PC-9 (cell line): ENCODE measurements around the gene HEMK1. TPM values are rescaled to one million over a fixed set of nuclear protein-coding genes. Genes with fewer than 3 reads are reported as not detected.

Experiments used
- BruUV-seq: library from RNA; stranded (reverse); fragments of 400-500 nt; replicated peaks from 2 replicates; lab custom pipeline; 2021; lab: Mats Ljungman, UMichigan
- CTCF ChIA-PET: fragments of 300-600 bp; sonication (Branson Sonifier 250); formaldehyde crosslinking; loops from one replicate; lab custom pipeline; 2022; ENCODE audit warnings: antibody characterized with exemption; lab: Charles Lee
- POLR2A ChIA-PET: fragments of 300-600 bp; sonication (Branson Sonifier 250); formaldehyde crosslinking; loops from one replicate; lab custom pipeline; 2022; ENCODE audit warnings: antibody characterized with exemption; ENCODE audit not compliant: unreplicated experiment; lab: Charles Lee
- DNase-seq, 2 experiments: peaks; one replicate each; pipeline versions ENCODE4 v3.0.0 to v3.0.0-alpha.2; 2015 to 2022; ENCODE audit warnings: mixed read lengths in 1 of 2
- H2AFZ ChIP-seq: fragments of 200-600 bp; sonication (generic); 2 replicates; pipeline ENCODE4 v1.8.1; 2017; ENCODE audit warnings: antibody characterized with exemption
- H3F3A ChIP-seq: fragments of 200-600 bp; sonication (generic); 2 replicates; pipeline ENCODE4 v1.8.1; 2017; ENCODE audit warnings: antibody characterized with exemption, mild to moderate bottlenecking, low read depth; ENCODE audit not compliant: insufficient read depth
- H3K27ac ChIP-seq: fragments of 200-600 bp; sonication (generic); 2 replicates; pipeline ENCODE4 v1.6.1; 2016; ENCODE audit warnings: mixed run types
- H3K27me3 ChIP-seq: fragments of 200-600 bp; sonication (generic); 2 replicates; pipeline ENCODE4 v1.6.1; 2016; ENCODE audit warnings: low read depth, mixed run types; ENCODE audit not compliant: insufficient read depth
- H3K36me3 ChIP-seq: fragments of 200-600 bp; sonication (generic); 2 replicates; pipeline ENCODE4 v1.6.1; 2016; ENCODE audit warnings: low read depth, mixed run types
- H3K4me1 ChIP-seq: fragments of 200-600 bp; sonication (generic); replicated peaks from 2 replicates; pipeline ENCODE4 v1.6.1; 2016; ENCODE audit warnings: mixed run types; ENCODE audit not compliant: insufficient read depth
- H3K4me2 ChIP-seq: fragments of 200-600 bp; sonication (generic); 2 replicates; pipeline ENCODE4 v1.6.1; 2017; ENCODE audit warnings: mixed run types
- H3K4me3 ChIP-seq: fragments of 200-600 bp; sonication (generic); 2 replicates; pipeline ENCODE4 v1.6.1; 2016; ENCODE audit warnings: mixed run types
- H3K79me2 ChIP-seq: fragments of 200-600 bp; sonication (generic); 2 replicates; pipeline ENCODE4 v1.6.1; 2017; ENCODE audit warnings: low read depth, mixed run types
- H3K9me2 ChIP-seq: fragments of 200-600 bp; sonication (generic); 2 replicates; pipeline ENCODE4 v1.8.1; 2017; ENCODE audit warnings: mild to moderate bottlenecking; ENCODE audit not compliant: insufficient read depth
- H3K9me3 ChIP-seq: fragments of 200-600 bp; sonication (generic); 2 replicates; pipeline ENCODE4 v1.8.1; 2016; ENCODE audit warnings: low read depth; ENCODE audit not compliant: insufficient read depth
- H4K20me1 ChIP-seq: fragments of 200-600 bp; sonication (generic); 2 replicates; pipeline ENCODE4 v1.8.1; 2017; ENCODE audit not compliant: insufficient read depth
- EZH2 ChIP-seq: fragments of 200-600 bp; sonication (generic); IDR thresholded peaks from 2 replicates; pipeline ENCODE4 v1.8.0; 2017; ENCODE audit warnings: antibody characterized with exemption, low read depth
- intact Hi-C: fragments of 100-400 bp; cut with micrococcal nuclease; formaldehyde crosslinking; loops from one replicate; pipeline ENCODE4 v1.10.0; 2022; ENCODE audit not compliant: unreplicated experiment
- total RNA-seq: library from RNA; stranded (reverse); gene quantifications from 2 replicates; pipeline ENCODE4 v1.2.3, GENCODE V29; 2021
- TF ChIP-seq, protein P1 (sequence below): fragments of 200-600 bp; sonication (generic); conservative IDR thresholded peaks from 2 replicates; pipeline ENCODE4 v1.6.1; 2017; ENCODE audit warnings: mixed run types, antibody characterized with exemption, mild to moderate bottlenecking, moderate library complexity

The HEMK1 gene
- total RNA-seq, 1 experiment from 2014 or later: 20.6 TPM

- CTCF ChIA-PET: interaction anchor here (0.6 kb wide), 1 partner anchor 813 kb away, joined by 12 read pairs; the partner anchor contains the start of gene MANF
- Histone ChIP-seq H3K4me2 (no peak overlapping the region), H2AFZ (no peak overlapping the region), H4K20me1 (no peaks in the 10 kb centered on the region), H3K27me3 (no peaks in the 10 kb centered on the region), H3K4me1 (peaks cover 8% of the 10 kb centered on the region; the same call in 1 of the 2 replicates), H3K27ac (no peak overlapping the region), H3F3A (peaks cover 10% of the 10 kb centered on the region; the same call in 1 of the 2 replicates), H3K9me2 (no peaks in the 10 kb centered on the region), H3K9me3 (no peaks in the 10 kb centered on the region), H3K79me2 (peaks cover 11% of the 10 kb centered on the region; the same call in 1 of the 2 replicates), H3K4me3 (no peak overlapping the region), H3K36me3 (no peaks in the 10 kb centered on the region)
- POLR2A ChIA-PET: interaction anchor here (0.5 to 0.6 kb wide), 2 partner anchors 273 to 813 kb away, joined by 5 to 6 read pairs; partner anchors contain the start of gene MANF
- intact Hi-C loops: loop anchor here (1.0 kb wide), 1 partner anchor 42 kb away; no protein-coding TSS in a partner anchor
- TF ChIP-seq EZH2: no peak
- TF ChIP-seq, protein P1, sequence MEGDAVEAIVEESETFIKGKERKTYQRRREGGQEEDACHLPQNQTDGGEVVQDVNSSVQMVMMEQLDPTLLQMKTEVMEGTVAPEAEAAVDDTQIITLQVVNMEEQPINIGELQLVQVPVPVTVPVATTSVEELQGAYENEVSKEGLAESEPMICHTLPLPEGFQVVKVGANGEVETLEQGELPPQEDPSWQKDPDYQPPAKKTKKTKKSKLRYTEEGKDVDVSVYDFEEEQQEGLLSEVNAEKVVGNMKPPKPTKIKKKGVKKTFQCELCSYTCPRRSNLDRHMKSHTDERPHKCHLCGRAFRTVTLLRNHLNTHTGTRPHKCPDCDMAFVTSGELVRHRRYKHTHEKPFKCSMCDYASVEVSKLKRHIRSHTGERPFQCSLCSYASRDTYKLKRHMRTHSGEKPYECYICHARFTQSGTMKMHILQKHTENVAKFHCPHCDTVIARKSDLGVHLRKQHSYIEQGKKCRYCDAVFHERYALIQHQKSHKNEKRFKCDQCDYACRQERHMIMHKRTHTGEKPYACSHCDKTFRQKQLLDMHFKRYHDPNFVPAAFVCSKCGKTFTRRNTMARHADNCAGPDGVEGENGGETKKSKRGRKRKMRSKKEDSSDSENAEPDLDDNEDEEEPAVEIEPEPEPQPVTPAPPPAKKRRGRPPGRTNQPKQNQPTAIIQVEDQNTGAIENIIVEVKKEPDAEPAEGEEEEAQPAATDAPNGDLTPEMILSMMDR: peak; percentile 78
- BruUV-seq: no TSS peak
- DNase-seq: peak in 1 of 2 experiments; percentile 70
Measured at GRCh38 chr3:50572158-50572557, 2.8 kb downstream of the HEMK1 start.

GRCh38 chr3:50572801-50573371 is 3.6 kb downstream of the HEMK1 start:
- peaks cover 8% of the 10 kb centered on the region; the same call in 1 of the 2 replicates for H3F3A ChIP-seq
- intact Hi-C loops: loop anchor here (1.0 kb wide), 1 partner anchor 41 kb away; no protein-coding TSS in a partner anchor
- H3K4me1 ChIP-seq: peaks cover 7% of the 10 kb centered on the region; the same call in 1 of the 2 replicates
- peaks cover 11% of the 10 kb centered on the region; the same call in 1 of the 2 replicates for H3K79me2 ChIP-seq
- no peak overlapping the region for H3K4me2 ChIP-seq
- no peaks in the 10 kb centered on the region for H3K9me2 ChIP-seq
- TF ChIP-seq EZH2: no peak
- TF ChIP-seq, protein P1: no peak
- H3K4me3 ChIP-seq: no peak overlapping the region
- H3K36me3 ChIP-seq: no peaks in the 10 kb centered on the region
- peak in 1 of 2 experiments; percentile 4 for DNase-seq
- no peaks in the 10 kb centered on the region for H3K27me3 ChIP-seq
- H2AFZ ChIP-seq: no peak overlapping the region
- H3K27ac ChIP-seq: no peak overlapping the region
- no TSS peak for BruUV-seq
- H3K9me3 ChIP-seq: no peaks in the 10 kb centered on the region
- no peaks in the 10 kb centered on the region for H4K20me1 ChIP-seq
- ChIA-PET CTCF (interaction anchor here (0.6 kb wide), 2 partner anchors 812 to 1154 kb away, joined by 3 to 12 read pairs; partner anchors contain the start of gene MANF), POLR2A (interaction anchor here (0.6 kb wide), 1 partner anchor 812 kb away, joined by 5 read pairs; the partner anchor contains the start of gene MANF)

DNA sequence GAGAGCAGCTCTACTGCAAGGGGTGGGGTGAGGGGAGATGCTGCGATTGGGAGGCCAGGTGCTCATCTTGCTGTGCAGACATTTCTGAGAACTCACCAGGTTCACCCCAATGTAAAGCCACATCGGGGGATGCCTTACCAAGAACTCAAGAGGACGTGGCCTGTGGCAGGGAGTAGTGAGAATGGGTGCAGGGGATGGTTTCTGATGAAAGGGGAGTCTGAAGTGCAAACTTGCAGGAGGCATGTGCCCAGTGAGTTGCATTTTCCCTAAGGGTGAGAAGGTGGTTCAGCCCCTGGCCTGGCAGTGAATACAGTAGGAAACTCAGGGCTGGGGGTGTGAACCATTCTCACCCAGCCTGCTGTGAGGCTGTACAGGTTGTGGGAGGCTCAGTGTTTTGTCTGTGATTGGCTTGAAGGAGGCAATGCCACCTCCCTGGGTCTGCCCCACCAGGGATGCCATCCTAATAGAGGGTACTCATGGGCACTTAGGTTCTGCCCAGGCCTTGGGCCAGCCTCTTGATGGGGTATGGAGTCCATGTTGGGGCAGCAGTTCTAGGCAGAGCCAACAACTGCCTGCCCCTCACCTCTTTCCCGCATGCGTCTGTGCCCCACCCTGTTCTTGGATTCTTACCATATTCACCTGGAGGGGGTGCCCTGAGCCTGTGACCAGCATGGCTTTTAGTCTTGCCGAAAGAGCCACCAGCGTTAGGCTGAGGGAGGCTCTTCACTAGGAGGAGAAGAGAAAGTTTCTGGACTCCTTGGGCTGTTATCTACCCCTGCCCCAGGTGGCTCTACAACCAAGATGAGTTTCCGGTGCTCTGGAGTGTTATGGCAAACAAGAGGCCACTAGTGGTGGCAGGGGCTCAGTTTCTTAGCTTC is 4.5 kb downstream of the HEMK1 start:
- ChIA-PET CTCF (no interaction called here), POLR2A (no interaction called here)
- Histone ChIP-seq H3K36me3 (no peaks in the 10 kb centered on the region), H3K4me1 (peaks cover 7% of the 10 kb centered on the region; the same call in 1 of the 2 replicates), H3K4me3 (no peak overlapping the region), H2AFZ (no peak overlapping the region), H3K27me3 (no peaks in the 10 kb centered on the region), H3K4me2 (no peak overlapping the region), H4K20me1 (no peaks in the 10 kb centered on the region), H3F3A (no peaks in the 10 kb centered on the region; the same call in 1 of the 2 replicates), H3K9me2 (no peaks in the 10 kb centered on the region), H3K27ac (no peak overlapping the region), H3K9me3 (no peaks in the 10 kb centered on the region), H3K79me2 (peaks cover 11% of the 10 kb centered on the region; the same call in 1 of the 2 replicates)
- intact Hi-C loops: no loop called here
- BruUV-seq: no TSS peak
- DNase-seq: peak in 1 of 2 experiments; percentile 17
- TF ChIP-seq, protein P1: no peak
- no peak for TF ChIP-seq EZH2
